HG03439 (cell line): ENCODE data around the gene PCBD1.

Experiments
- ATAC-seq: cut with Tn5 transposase; IDR thresholded peaks from one replicate; pipeline ENCODE4 v1.9.1; 2021; ENCODE audit warnings: mild to moderate bottlenecking, moderate library complexity; ENCODE audit not compliant: unreplicated experiment

The PCBD1 gene

DNA sequence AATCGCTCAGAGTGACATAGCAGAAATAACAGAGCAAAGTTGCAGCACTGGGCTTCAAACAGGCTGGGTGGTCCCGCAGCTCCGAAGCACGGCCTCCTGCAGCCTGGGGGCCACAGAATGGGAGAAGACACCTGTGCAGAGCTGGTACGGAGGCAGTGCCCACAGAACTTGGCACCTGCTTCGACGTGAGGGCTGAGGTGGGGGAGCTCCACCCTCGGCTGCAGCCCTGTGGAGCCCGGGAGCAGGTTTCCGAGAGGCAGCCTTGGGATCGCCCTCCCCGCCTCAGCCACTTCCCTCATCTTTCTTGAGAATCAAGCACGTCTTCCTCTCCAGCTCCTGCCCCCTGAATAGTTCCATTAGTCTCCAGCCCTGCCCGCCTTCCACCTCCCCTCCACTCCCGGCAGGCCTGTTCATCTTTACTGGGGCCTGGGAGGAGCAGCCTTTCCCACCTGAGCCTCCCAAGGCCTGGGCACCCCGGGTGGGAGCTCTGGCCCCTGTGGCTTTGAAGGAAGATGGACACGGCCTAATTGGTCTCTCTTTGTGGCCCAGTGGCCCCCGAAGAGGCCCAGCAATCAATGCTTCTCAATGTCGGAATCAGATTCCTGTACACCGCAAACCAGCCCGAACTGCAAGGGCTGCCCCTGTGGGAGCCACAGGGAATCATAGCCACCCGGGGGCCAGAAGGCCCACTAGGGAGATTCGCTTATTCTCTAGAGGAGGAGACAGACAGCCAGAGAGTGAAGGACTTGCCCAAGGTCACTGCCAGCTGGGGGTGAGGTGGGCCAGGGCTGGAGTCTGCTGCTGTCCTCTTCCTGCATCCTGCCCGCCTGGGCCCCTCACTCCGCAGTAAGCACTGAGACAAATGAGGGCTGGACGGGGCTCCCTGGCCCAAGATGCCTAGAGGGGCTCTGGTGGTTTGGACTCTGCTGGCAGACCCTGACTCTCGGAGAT lies 17.0 kb upstream of the PCBD1 start:
- ATAC-seq: no peak

DNA sequence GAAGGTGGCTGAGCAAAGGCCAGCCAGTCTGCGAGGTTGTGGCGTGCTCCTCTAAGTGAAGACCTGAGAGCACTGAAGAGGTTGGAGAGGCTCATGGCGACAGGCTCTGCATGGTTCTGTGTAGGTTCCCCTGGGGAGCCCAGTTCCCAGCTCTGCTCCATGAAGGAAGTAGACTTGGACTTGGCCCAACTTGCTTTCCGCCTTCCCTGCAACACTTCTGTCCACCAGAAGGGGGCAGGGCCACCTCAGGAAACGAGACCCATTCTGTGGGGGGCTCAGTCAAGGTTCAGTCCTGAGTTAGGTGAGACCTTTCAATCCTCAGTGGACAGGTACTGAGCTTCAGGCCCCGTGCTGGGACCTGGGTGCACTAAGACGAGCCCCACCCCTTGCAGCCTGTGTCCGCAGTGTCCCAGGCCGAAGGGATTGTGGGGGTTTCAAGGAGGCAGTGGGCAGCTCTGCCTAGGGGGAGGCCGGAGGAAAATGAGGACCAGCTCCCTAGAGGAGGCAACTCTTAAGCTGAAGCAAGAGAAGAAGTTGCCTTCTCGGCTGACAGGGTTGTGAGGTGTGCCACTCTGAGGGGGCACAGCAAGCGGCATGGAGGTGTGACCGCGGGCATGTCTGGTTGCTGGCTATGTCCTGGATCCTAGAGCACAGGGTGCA lies 15.0 kb upstream of the PCBD1 start:
- no peak for ATAC-seq

DNA sequence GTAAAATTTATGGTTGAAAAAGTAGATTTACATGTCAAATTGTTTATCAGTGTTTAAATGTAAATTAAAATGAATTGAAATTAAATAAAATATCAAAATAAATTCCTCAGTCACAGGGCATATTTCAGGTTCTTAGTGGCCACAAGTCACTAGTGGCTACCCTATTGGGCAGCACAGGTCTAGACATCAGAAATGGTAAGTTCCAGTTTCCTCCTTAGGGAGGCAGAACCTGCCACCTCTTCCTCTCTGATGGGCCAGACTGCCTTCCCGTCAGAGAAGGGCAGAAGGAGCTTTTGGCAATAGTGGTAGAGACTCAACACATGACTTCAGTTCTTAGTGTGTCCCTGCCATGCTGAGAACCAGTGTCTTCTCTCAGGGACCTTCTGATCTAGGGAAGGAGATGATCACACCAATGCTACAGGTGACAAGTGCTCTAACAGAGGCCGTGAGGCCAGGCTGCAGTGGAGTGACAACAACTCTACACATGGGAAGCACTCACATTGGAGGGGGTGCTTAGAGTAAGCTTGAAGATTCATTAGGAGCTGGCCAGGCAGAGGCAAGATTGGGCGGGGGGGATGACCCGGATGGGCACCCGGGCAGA lies 14.4 kb upstream of the PCBD1 start:
- ATAC-seq: no peak

DNA sequence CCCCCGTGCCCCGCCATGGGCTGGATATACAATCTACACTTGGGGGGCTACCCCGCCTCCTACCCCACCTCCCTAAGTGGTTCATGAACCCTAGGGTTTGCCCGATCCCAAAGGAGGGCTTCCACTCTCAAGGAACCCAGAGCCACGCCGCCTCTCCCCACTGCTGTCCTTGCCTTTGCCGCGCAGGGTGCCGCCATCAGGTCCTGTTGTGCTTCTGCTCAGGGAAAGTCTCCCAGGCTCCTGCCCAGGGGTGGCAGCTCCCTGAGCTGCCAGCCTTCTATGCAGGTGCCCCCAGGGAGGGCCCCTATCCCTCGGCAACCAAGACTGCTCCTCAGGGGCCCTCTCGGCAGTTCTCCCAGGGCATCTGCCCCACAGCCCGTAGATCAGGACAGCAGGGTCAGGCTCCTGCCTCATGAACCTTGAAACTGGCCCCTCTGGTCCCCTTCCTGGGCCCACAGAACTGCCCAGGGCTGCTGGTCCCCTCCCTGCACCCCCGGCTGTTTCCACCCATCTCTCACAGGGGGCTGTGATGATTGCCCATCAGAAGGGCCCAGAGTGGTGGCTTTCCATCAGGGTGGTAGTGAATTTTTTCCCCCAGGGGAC lies 13.0 kb upstream of the PCBD1 start:
- no peak for ATAC-seq

DNA sequence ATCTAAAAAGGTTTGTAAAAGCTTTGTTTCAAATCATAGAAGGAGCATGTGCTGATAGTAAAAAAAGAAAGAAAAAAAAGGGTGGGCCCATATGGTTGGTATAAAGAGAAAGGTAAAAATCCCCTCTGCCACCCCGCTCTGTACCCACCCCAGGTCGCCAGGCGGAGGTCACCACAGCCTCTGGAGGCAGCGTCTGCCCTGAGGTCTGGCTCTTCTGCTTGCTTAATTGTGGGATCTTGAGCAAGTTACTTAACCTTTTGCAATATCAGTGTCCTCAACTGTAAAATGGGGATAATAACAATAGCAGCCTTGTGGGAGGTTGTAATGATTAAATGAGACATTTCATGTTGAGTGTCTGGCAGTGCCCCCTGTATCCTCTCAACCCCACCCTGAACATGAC lies 10.7 kb upstream of the PCBD1 start:
- ATAC-seq: no peak

DNA sequence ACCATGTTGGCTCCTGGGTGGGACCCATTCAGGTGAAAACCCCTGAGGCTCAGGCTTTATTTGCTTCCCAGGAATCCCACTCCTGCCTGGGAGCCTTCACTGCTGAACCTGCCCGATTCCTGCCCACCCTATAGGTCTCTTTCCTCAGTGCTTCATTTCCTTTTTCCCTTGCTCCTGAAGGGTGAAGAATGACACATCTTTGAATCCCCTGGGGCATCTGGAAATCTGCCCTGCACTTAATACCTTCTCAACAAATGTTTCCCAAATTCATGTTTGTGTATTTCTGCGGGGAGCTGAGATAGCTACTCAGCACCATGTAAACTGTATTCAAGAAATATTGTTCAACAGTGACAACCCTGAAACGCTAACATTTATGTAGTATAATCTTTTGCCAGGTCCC lies 10.3 kb upstream of the PCBD1 start:
- no peak for ATAC-seq

DNA sequence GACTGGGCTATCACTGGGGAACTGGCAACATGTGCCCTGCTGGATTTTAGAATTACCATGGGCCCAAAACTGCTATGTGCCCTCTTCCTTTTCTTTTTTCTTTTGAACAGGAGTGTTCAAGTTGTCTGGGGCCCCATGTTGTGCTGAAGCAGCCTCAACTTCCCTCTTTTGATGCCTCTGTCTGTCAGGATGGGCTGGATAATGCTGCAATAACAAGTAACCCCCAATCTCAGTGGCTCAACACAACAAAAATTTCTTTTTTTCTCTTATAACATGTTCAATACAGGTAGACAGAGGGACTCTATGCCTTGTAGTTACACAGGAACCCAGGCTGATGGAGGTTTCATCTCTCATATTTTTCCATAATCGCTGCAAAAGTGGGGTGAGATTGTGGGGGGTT lies 8.2 kb upstream of the PCBD1 start:
- no peak for ATAC-seq

DNA sequence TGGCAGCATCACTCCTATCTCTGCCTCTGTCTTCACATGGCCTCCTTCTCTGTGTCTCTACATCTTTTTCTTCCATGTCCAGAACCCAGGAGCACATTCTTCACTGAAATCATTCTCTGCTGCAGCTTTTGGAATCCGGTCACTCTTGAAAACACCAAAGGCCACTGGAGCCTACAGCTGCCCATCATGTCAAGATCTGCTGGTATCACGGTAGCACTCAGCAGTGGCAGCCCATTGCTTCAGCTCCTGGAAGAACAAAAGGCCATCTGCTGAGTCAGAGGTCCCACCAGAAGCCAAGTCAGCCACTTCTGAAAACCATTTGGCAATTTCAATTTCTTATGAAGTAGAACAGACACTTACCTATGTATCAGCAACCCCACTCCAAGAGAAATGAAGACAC lies 6.1 kb upstream of the PCBD1 start:
- ATAC-seq: no peak

DNA sequence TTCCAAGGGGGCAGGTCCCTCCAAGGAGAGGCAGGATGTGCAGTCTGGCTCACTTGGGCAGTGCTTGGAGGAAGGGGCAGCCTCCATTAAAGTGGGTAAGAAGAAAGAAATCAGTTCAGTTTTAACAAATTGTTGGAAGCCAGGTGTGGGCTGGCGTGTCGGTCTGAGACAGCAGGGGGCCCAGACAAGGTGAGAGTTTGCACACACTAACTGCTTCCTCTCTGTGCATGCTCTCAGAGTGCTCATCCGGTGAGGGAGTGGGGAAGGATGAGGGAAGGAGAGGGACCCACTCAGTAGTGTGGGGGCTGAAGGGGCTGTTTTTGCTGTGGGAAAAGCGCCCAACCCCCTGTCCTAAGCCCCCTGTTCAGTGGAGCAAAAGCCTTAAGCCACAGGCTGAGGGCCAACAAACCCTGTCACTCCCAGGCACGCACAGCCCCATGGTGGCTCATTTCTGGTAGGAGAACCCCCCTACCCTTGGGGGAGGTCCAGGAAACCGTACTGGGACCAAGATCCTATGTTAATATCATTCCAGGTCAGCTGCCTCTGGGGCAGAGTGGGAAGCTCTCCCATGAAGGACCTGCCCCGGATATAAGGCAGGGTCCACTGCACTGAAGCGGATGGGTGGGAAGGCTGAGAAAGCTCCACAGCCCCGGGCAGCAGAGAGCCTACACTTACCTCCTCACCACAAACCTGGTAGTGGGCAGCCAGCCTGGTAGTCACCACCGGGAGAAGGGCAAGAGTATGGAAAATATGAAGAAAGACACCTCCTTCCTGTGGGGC lies 5.1 kb upstream of the PCBD1 start:
- no peak for ATAC-seq

DNA sequence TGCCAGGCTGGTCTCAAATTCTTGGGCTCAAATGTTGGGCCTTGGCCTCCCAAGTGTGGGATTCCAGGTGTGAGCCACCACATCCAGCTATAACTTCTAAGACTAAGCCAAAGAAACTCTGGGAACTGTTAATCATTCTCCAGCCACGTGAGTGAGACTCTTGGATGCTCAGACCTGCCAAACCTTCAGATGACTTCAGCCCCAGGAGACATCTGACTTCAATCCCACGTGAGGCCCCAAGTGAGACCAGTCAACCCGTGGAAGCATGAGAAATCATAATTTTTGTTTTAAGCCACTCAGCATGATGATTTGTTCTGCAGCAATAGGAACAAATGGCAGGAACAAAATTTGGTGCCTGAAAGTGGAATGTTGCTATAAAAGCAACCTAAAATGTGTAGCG lies 4.3 kb upstream of the PCBD1 start:
- no peak for ATAC-seq

DNA sequence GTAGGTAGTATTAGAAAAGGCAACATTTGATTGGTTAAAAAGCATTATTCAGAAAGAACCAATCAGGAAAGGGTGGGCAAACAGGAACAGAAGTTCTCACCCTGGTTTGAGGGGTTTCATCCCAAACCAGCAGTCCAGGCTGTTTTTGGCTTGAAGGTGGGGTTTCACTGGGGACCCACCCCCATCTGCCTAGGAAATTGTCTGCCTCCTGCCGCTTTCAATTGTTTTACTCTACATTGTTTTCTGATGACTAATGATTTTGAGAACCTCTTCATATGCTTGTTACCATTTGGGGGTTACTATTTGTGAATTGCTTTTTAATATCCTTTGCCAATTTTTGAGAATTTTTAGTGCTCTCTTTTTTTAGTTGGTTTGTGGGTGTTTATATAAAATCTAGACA lies 3.3 kb upstream of the PCBD1 start:
- ATAC-seq: no peak

DNA sequence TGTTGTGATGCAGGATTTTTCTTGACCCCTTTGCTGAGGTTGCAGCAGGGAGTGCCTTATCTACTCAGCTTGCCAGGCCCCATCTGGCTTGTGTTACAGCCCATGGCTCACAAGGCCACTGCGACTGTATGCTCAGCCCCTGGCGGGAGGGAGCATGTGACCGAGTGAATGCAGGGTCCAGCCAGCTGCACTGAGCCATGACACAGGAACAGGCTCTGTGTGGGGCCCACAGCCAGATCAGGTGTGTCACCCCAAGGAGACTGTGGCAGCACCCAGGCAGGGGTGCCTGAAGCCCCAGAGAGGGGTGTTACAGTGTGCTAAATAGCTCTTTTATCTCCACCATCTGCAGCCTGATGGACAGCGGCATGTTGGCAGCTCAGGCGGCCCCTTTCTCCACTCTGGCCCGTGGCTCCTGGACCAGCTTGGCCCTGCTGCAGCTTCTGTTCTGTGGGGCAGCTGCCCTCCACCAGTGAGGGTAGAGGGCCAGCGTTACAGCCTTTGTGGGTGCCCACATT lies 2.6 kb upstream of the PCBD1 start:
- ATAC-seq: no peak

DNA sequence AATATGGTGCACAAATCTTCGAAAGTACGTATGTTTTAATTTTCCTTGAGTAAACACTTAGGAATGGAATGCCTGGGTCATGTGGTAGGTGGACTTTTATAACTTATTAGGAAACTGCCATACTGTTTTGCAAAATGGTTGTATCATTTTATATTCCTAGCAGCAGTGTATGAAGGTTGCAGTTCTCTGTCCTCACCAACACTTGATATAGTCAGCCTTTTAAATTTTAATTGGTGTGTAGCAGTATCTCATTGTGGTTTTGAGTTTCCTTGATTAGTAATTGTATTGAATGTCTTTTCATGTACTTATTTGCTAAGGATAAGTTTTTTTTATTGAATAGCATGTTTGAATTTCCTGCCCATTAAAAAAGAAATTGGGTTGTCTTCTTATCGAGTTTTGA lies 926 bp upstream of the PCBD1 start:
- ATAC-seq: no peak

DNA sequence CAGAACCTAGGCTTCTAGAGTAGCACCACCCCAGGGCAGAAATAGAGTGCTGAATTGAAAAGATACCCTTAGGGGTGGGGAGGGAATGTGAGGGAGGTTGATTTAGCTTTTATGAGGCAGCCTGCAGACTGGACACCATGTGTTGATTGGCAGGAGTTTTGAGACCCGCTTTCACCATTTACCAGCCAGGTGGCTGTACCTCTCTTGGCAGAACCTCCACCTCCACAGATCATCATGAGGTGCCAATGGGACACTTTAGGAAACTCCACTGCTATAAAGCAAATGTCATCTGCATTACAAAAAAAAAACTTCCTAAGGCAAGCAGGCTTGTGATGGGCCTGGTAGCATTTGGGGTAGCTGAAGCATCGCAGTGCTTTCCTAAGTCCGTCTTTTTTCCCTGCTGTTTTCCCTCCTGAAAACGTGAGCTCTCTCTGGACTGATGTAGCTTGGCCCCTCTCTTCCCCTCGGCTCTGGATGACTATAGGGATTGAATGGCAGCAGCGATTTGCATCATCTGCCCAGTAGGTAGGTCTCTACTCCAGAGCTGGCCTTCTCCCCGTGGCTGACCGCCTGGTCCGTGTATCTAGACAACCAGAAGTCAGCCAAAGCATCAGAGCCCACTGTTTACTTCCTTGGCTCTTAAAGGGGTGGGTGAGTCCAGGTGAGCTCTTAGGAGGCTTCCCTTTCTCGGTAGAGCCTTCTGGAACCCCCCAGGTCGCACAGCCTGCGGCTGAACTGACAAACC lies 1.3 kb downstream of the PCBD1 start:
- no peak for ATAC-seq

DNA sequence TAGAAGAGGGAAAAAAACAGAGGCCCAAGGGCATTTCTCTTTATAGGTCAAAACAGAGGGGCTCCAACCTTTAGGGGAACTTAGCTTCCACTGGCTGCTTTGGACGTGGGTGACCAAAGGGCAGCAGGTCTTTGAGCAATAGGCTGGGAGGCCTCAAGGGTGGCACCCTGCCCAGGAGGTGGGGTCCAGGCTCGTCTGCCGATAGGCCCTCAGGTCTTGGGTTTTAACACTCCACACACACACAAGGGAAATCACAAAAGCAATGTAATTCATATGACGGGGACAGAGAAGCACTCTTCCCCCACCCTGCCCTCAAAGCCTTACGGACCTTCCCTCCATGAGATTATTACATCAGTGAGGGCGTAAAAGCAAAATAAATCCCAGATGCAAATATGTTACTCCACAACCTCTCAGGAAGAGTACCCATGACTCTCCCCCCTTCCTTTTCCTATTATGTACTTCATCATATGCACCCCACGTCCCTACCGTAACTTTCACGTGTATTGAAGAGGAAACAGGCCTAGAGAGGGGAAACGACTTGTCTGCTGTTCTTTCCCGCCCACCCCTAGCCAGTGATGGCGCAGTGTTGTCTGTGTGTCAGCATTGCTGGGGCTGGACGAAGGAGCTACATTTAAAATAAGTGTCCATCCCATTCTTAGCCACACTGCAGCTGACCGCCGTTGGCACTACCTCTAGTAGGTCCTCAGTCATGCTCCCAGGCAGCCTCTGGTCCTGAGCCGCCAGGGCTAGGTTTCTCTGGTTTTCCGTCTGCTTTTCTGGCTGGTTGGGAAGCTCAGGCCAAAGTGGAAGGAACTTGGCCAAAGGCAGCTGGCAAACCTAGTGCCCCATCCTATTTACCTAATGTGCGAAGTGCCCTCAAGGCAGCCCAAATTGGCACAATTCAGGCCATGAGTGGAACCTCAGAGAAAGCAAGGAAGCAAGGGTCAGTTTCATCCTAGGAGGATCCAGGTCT lies 2.1 kb downstream of the PCBD1 start:
- no peak for ATAC-seq

DNA sequence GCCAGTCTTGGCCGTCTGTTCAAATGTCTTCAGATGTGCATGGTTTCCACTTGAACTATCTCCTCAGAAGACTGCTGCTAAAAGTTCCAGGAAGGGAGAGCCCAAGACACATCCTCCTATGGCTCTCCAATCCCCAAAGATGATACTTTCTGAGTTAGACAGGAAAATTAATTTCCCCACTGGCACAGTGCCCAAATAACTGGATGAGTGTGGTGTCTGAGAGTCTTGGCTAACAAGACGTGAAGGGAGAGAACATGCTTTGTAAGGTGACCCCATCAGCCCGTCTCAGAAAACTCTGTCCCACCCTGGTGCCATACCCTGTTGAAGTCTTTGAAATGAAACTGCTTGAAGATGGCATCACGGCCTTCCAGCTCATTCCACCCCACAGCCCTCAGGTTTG lies 2.9 kb downstream of the PCBD1 start:
- ATAC-seq: no peak

DNA sequence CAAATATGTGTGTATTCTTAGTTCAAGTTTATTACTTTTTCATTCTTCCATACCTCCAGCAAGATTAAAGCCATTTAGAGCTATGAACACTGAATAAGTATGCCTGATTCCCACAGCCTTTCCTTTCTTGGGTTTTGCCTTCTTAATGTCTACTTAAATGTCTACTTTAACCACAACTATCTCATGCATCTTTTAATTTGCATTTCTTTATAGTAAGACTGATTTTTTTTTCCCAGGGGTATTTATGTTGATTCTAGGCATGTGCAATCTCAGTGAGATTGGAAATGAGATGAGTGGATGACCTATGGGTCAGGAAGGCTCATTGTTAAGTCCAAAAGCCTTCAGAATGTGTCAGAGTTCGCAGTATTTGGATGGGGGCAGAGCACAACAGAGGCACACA lies 3.6 kb downstream of the PCBD1 start:
- ATAC-seq: no peak

DNA sequence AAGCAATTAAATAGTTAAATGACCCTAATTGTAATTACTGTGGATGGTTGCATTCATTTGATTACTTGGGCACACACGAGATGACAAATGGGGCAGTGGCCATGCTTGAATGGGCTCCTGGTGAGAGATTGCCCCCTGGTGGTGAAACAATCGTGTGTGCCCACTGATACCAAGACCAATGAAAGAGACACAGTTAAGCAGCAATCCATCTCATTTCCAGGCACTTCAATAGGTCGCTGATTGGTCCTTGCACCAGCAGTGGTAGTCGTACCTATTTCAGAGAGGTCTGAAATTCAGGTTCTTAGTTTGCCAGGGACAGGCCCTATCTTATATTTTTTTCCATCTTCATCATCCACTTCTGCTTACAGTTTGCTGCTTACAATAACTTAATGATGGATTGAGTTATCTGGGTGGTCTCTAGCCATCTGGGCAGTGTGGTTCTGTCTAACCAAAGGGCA lies 8.3 kb downstream of the PCBD1 start:
- ATAC-seq: no peak

DNA sequence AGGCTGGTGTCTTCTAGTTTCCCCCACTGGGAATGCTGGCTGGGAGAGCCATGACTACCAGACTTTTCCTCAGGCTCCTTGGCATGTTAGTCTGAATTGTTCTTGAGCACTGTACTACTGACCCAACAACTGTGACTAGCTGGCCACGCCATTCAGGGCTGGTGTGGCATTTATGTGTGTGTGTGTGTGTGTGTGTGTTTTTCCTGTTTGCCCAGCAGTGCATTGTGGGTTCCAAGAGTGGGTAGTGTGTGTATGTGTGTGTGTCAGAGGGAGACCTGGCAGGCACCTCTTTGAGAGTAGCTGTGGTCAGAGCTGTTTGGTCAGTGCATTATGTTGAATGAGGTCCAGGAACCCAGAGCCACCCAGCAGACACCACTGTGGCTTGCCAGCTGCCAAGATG lies 9.2 kb downstream of the PCBD1 start:
- no peak for ATAC-seq
